ENCODE data around the gene FOXL2NB. TPM values are rescaled to one million over a fixed set of nuclear protein-coding genes. Genes with fewer than 3 reads are reported as not detected.

The FOXL2NB gene
- total RNA-seq, 4 donors from 2014 or later, result 0.26 TPM; not detected in 3

GRCh38 chr3:138941259-138941885 lies 5.6 kb upstream of the FOXL2NB start:
- TF ChIP-seq POLR2AphosphoS5 (IDR thresholded peaks at IDR 0.05) (no peak), CTCF (IDR thresholded peaks at IDR 0.05) (peak in 1 of 2 donors; percentile 22)

GRCh38 chr3:138942271-138942670 lies 4.7 kb upstream of the FOXL2NB start:
- no peaks in the 10 kb centered on the region for H3K9me3 ChIP-seq
- DNase-seq (ENCODE audit: low spot score in 2 of 2), result no peak
- WGBS, result 72% methylated on average over 2 of the region's 4 CpGs
- H3K27ac ChIP-seq, result no peak overlapping the region
- no peak for TF ChIP-seq POLR2AphosphoS5 (IDR thresholded peaks at IDR 0.05)
- peaks cover 58% of the 10 kb centered on the region for H3K4me1 ChIP-seq
- H3K27me3 ChIP-seq, result peaks cover 100% of the 10 kb centered on the region
- no peak overlapping the region for H3K4me3 ChIP-seq
- H3K36me3 ChIP-seq, result no peaks in the 10 kb centered on the region

More at GRCh38 chr3:138941259-138941885, 5.6 kb upstream of the FOXL2NB start:
- peaks cover 100% of the 10 kb centered on the region for H3K27me3 ChIP-seq
- no peaks in the 10 kb centered on the region for H3K36me3 ChIP-seq
- no peak overlapping the region for H3K27ac ChIP-seq
- no peaks in the 10 kb centered on the region for H3K9me3 ChIP-seq
- 61% methylated on average over 6 of the region's 7 CpGs for WGBS
- no peak overlapping the region for H3K4me3 ChIP-seq
- DNase-seq (ENCODE audit: low spot score in 2 of 2), result no peak
- H3K4me1 ChIP-seq, result peaks cover 58% of the 10 kb centered on the region

- H3K27ac ChIP-seq, result no peak overlapping the region
- 34% methylated on average over 20 of the region's 25 CpGs for WGBS
- peaks cover 100% of the 10 kb centered on the region for H3K27me3 ChIP-seq
- H3K36me3 ChIP-seq, result no peaks in the 10 kb centered on the region
- no peaks in the 10 kb centered on the region for H3K9me3 ChIP-seq
- H3K4me3 ChIP-seq, result no peak overlapping the region
- peak in 1 of 2 donors; percentile 61 for DNase-seq (ENCODE audit: low spot score in 2 of 2)
- TF ChIP-seq EP300 (IDR thresholded peaks at IDR 0.05) (no peak), POLR2A (IDR thresholded peaks at IDR 0.05) (no peak), POLR2AphosphoS5 (IDR thresholded peaks at IDR 0.05) (no peak), CTCF (IDR thresholded peaks at IDR 0.05) (no peak)
- H3K4me1 ChIP-seq, result peaks cover 54% of the 10 kb centered on the region
Observed at GRCh38 chr3:138942861-138943623, 4.0 kb upstream of the FOXL2NB start.

GRCh38 chr3:138943724-138944653 lies 3.0 kb upstream of the FOXL2NB start:
- WGBS, result 32% methylated on average over 30 of the region's 30 CpGs
- Histone ChIP-seq H3K27me3 (peaks cover 100% of the 10 kb centered on the region), H3K9me3 (no peaks in the 10 kb centered on the region), H3K27ac (no peak overlapping the region), H3K4me1 (peaks cover 44% of the 10 kb centered on the region), H3K4me3 (peak overlapping the region; percentile 53), H3K36me3 (no peaks in the 10 kb centered on the region)
- TF ChIP-seq EP300 (IDR thresholded peaks at IDR 0.05) (no peak), CTCF (IDR thresholded peaks at IDR 0.05) (no peak), POLR2AphosphoS5 (IDR thresholded peaks at IDR 0.05) (no peak), POLR2A (IDR thresholded peaks at IDR 0.05) (no peak)
- peak in 1 of 2 donors; percentile 70 for DNase-seq (ENCODE audit: low spot score in 2 of 2)

- no peak for DNase-seq (ENCODE audit: low spot score in 2 of 2)
- TF ChIP-seq EP300 (IDR thresholded peaks at IDR 0.05), result no peak
- TF ChIP-seq POLR2AphosphoS5 (IDR thresholded peaks at IDR 0.05), result no peak
- TF ChIP-seq CTCF (IDR thresholded peaks at IDR 0.05), result no peak
- no peak for TF ChIP-seq POLR2A (IDR thresholded peaks at IDR 0.05)
- Histone ChIP-seq H3K36me3 (no peaks in the 10 kb centered on the region), H3K27me3 (peaks cover 100% of the 10 kb centered on the region), H3K4me3 (peak overlapping the region; percentile 53), H3K9me3 (no peaks in the 10 kb centered on the region), H3K27ac (no peak overlapping the region), H3K4me1 (peaks cover 41% of the 10 kb centered on the region)
- 13% methylated on average over 12 of the region's 12 CpGs for WGBS
Observed at GRCh38 chr3:138944654-138944928, 2.4 kb upstream of the FOXL2NB start.
